HAP-1 (cell line): ENCODE measurements around the gene MAPK4.
"Not testable (repeated sequence)": the region's sequence is repeated elsewhere in the genome, so short reads cannot be mapped to it uniquely, and the experiment has no call there.

Experiments
- DNase-seq, 2 experiments: peaks; one replicate each; pipeline ENCODE4 v3.0.0-alpha.2; 2016 to 2020; ENCODE audit warnings: low spot score in 2 of 2
- H3K27me3 ChIP-seq: fragments of 250-450 bp; sonication (Bioruptor Pico); 2 replicates; pipeline ENCODE4 v1.5.1; 2020; ENCODE audit warnings: low read depth, mild to moderate bottlenecking, moderate library complexity
- H3K36me3 ChIP-seq: fragments of 250-450 bp; sonication (Bioruptor Pico); replicated peaks from 2 replicates; pipeline ENCODE4 v1.5.1; 2020; ENCODE audit warnings: mild to moderate bottlenecking
- H3K4me1 ChIP-seq: fragments of 250-450 bp; sonication (Bioruptor Pico); 2 replicates; pipeline ENCODE4 v1.5.1; 2020; ENCODE audit warnings: mild to moderate bottlenecking
- H3K4me3 ChIP-seq: fragments of 250-450 bp; sonication (Bioruptor Pico); 2 replicates; pipeline ENCODE4 v1.5.1; 2020; ENCODE audit warnings: mild to moderate bottlenecking, moderate library complexity
- H3K9me3 ChIP-seq: fragments of 250-450 bp; sonication (Bioruptor Pico); 2 replicates; pipeline ENCODE4 v1.5.1; 2020; ENCODE audit warnings: mild to moderate bottlenecking, moderate library complexity
- in situ Hi-C: fragments of 300-500 bp; cut with MboI; formaldehyde crosslinking; loops from 3 replicates; pipeline ENCODE4 v1.14.3; 2020; ENCODE audit warnings: low sequenced_read_pairs, inconsistent platforms, mixed read lengths

Gene MAPK4

DNA sequence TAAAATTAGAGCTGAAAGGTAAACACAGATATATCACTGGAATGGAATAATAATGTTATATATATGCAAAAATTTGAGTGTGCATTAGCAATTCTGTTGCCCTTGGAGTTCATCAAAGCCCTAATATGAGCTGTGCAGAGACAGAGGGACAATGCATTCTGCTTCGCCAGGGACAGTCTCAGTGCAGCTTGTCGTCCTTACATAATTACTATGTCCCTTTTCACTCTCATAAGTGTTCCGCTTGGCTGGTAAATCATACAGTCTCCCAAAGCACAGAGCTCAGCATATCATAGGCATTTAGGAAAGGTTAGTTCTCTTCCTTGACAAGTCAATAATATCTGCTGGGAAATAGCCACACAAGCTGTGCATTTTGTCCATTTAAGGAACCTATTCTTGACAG lies 30.7 kb downstream of the MAPK4 start:
- in situ Hi-C loops = no loop called here
- 0 out of 2 replicates have a peak, but pooled peaks cover 3% of the 10 kb centered on the region for H3K4me1 ChIP-seq
- H3K9me3 ChIP-seq = no peaks in the 10 kb centered on the region; the same call in 1 of the 2 replicates
- H3K27me3 ChIP-seq = no peaks in the 10 kb centered on the region
- H3K4me3 ChIP-seq = no peak overlapping the region
- no peaks in the 10 kb centered on the region for H3K36me3 ChIP-seq
- DNase-seq = peak; percentile 10 to 26

GRCh38 chr18:50594012-50594411 lies 34.1 kb downstream of the MAPK4 start:
- in situ Hi-C loops = no loop called here
- Histone ChIP-seq H3K4me1 (0 out of 2 replicates have a peak, but pooled peaks cover 3% of the 10 kb centered on the region), H3K4me3 (no peak overlapping the region), H3K27me3 (no peaks in the 10 kb centered on the region), H3K9me3 (no peaks in the 10 kb centered on the region), H3K36me3 (no peaks in the 10 kb centered on the region)
- DNase-seq = no peak

- H3K27me3 ChIP-seq = no peaks in the 10 kb centered on the region
- no peak overlapping the region for H3K4me3 ChIP-seq
- no peaks in the 10 kb centered on the region for H3K36me3 ChIP-seq
- in situ Hi-C loops = no loop called here
- DNase-seq = no peak
- 0 out of 2 replicates have a peak, but pooled peaks cover 3% of the 10 kb centered on the region for H3K4me1 ChIP-seq
- H3K9me3 ChIP-seq = no peaks in the 10 kb centered on the region
Measured at GRCh38 chr18:50594942-50595341, 35.1 kb downstream of the MAPK4 start.

DNA sequence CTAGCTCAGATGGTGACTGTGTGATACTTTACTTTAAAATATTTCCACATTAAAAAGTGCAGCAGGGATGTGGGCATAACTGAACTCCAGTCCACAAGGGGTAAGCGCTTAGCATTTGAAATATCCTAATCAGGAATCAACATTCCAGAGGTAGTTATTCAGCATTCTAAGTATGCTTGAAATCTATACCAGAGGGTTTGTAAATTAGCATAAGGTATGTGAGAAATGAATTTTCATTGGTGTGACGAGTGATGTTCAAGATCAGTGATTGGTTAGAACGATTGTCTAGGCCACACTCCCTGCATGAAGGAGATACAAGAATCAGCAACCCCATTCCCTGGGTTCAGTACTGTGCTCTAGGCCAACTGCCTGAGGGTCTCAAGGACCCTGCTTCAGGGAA lies 42.6 kb downstream of the MAPK4 start:
- H3K36me3 ChIP-seq = no peaks in the 10 kb centered on the region
- H3K9me3 ChIP-seq = no peaks in the 10 kb centered on the region
- H3K4me3 ChIP-seq = no peak overlapping the region
- DNase-seq = no peak
- no peaks in the 10 kb centered on the region for H3K4me1 ChIP-seq
- in situ Hi-C loops = no loop called here
- no peaks in the 10 kb centered on the region for H3K27me3 ChIP-seq

DNA sequence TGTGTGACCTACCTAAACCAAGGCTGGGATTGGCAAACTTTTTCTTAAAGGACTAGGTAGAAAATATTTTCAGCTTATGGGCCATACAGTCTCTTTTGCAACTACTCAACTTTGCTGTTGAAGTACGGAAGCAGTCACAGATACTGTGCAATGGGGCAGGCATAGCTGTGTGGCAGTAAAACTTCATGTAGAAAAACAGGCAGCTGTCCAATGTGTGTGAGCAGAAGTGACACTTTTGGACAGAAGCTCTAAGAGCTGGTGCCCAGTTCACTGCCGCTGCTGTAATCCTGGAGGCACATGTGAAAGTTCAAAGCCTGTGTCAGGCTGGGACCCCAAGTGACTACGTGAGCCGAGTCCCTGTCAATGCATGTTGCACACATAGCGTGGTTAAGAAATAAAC lies 46.7 kb downstream of the MAPK4 start:
- in situ Hi-C loops = no loop called here
- DNase-seq = no peak
- H3K27me3 ChIP-seq = no peaks in the 10 kb centered on the region
- no peak overlapping the region for H3K4me3 ChIP-seq
- no peaks in the 10 kb centered on the region for H3K9me3 ChIP-seq
- no peaks in the 10 kb centered on the region for H3K4me1 ChIP-seq
- no peaks in the 10 kb centered on the region for H3K36me3 ChIP-seq

DNA sequence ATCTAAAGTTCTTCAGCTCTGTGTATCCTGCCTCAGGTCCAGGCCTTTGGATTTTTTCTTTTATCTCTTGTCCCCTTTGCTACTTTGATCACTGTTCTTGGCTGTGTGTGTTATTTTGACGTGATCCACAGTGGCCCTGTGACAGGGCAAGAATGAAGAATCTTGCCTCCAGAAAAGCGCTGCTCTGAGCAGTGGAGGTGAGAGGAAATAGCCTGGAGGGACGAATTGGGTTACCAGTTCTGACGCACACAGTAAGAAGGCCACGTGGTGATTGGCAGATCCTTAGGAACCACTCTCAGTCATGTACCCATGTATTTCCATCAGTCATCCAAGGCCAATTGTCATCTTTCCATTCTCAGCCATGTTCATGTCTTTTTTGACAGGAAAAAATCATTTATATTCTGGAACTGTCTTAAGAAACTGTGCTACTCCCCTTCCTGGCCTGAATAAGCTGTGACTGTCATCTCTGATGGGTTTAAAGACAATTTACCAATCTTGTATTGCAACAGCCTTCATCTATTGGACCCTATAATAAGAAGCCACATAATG lies 47.6 kb downstream of the MAPK4 start:
- no peak for DNase-seq
- in situ Hi-C loops = no loop called here
- H3K27me3 ChIP-seq = no peaks in the 10 kb centered on the region
- no peaks in the 10 kb centered on the region for H3K4me1 ChIP-seq
- H3K9me3 ChIP-seq = no peaks in the 10 kb centered on the region
- no peak overlapping the region for H3K4me3 ChIP-seq
- H3K36me3 ChIP-seq = no peaks in the 10 kb centered on the region

DNA sequence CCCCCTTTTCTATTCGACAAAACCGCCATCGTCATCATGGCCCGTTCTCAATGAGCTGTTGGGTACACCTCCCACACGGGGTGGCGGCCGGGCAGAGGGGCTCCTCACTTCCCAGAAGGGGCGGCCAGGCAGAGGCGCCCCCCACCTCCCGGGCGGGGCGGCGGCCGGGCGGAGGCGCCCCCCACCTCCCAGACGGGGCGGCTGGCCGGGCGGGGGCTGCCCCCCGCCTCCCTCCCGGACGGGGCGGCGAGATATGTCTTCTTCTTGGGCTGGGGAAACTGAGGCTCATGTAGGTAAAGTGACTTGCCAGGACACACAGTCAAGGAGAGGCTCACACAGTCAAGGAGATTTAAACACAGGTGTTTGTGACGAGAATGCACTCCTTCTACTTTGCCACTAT lies 49.3 kb downstream of the MAPK4 start:
- in situ Hi-C loops, H3K4me1 ChIP-seq, H3K27me3 ChIP-seq, H3K9me3 ChIP-seq, H3K4me3 ChIP-seq, H3K36me3 ChIP-seq, DNase-seq: not testable (repeated sequence)

GRCh38 chr18:50610349-50610748 lies 50.5 kb downstream of the MAPK4 start:
- Histone ChIP-seq H3K9me3 (no peaks in the 10 kb centered on the region; the same call in 1 of the 2 replicates), H3K36me3 (no peaks in the 10 kb centered on the region), H3K4me1 (no peaks in the 10 kb centered on the region), H3K27me3 (no peaks in the 10 kb centered on the region), H3K4me3 (no peak overlapping the region)
- in situ Hi-C loops = no loop called here
- peak in 1 of 2 experiments; percentile 37 for DNase-seq

- no peak for DNase-seq
- in situ Hi-C loops = no loop called here
- Histone ChIP-seq H3K36me3 (no peaks in the 10 kb centered on the region), H3K4me1 (no peaks in the 10 kb centered on the region), H3K9me3 (no peaks in the 10 kb centered on the region; the same call in 1 of the 2 replicates), H3K4me3 (no peak overlapping the region), H3K27me3 (no peaks in the 10 kb centered on the region)
Measured at GRCh38 chr18:50611529-50611941, 51.6 kb downstream of the MAPK4 start.

GRCh38 chr18:50614838-50615237 lies 55.0 kb downstream of the MAPK4 start:
- in situ Hi-C loops = no loop called here
- H3K27me3 ChIP-seq = no peaks in the 10 kb centered on the region
- H3K4me3 ChIP-seq = no peak overlapping the region
- no peaks in the 10 kb centered on the region; the same call in 1 of the 2 replicates for H3K9me3 ChIP-seq
- H3K36me3 ChIP-seq = no peaks in the 10 kb centered on the region
- no peak for DNase-seq
- H3K4me1 ChIP-seq = no peaks in the 10 kb centered on the region

DNA sequence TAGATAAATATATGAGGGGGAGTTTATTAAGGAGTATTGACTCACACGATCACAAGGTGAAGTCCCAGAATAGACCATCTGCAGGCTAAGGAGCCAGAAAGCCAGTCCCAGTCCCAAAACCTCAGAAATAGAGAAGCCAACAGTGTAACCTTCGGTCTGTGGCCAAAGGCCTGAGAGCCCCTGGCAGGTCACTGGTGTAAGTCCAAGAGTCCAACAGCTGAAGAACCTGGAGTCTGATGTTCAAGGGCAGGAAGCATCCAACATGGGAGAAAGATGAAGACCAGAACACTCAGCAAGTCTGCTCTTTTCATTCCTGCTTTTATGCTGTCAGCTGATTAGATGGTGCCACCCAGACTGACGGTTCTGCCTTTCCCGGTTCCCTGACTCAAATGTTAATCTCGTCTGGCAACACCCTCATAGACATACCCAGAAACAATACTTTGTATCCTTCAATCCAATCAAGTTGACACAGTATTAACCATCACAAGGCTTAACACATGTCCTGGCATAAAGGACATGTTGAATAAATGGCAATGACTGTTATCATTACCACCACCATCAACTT lies 56.7 kb downstream of the MAPK4 start:
- Histone ChIP-seq H3K4me3 (no peak overlapping the region), H3K27me3 (no peaks in the 10 kb centered on the region), H3K9me3 (no peaks in the 10 kb centered on the region; the same call in 1 of the 2 replicates), H3K36me3 (no peaks in the 10 kb centered on the region), H3K4me1 (no peaks in the 10 kb centered on the region)
- DNase-seq = no peak
- in situ Hi-C loops = no loop called here

GRCh38 chr18:50619861-50620275 lies 60.0 kb downstream of the MAPK4 start:
- Histone ChIP-seq H3K9me3 (no peaks in the 10 kb centered on the region), H3K4me1 (no peaks in the 10 kb centered on the region), H3K4me3 (no peak overlapping the region), H3K36me3 (no peaks in the 10 kb centered on the region), H3K27me3 (no peaks in the 10 kb centered on the region)
- no peak for DNase-seq
- in situ Hi-C loops = no loop called here

DNA sequence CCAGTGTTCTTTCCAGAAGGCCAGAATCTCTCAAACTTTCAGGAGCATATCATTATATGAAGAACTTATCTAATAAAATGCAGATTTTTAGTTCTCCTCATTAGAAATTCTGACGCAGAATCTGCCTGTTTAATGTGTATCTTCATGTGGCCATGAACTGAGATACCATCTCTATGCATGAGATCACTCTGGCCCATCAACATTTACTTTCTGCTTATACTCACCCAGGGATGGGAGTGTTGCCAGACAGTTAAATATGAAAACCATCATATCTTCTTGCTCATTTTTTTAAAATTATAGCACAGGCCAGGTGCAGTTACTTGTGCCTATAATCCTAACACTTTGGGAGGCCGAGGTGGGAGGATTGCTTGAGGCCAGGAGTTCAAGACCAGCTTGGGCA lies 60.4 kb downstream of the MAPK4 start:
- Histone ChIP-seq H3K4me3 (no peak overlapping the region), H3K9me3 (no peaks in the 10 kb centered on the region), H3K27me3 (no peaks in the 10 kb centered on the region), H3K4me1 (no peaks in the 10 kb centered on the region), H3K36me3 (no peaks in the 10 kb centered on the region)
- no peak for DNase-seq
- in situ Hi-C loops = no loop called here

- DNase-seq = no peak
- in situ Hi-C loops = no loop called here
- H3K36me3 ChIP-seq = no peaks in the 10 kb centered on the region
- no peaks in the 10 kb centered on the region for H3K27me3 ChIP-seq
- H3K4me1 ChIP-seq = no peaks in the 10 kb centered on the region
- no peaks in the 10 kb centered on the region for H3K9me3 ChIP-seq
- no peak overlapping the region for H3K4me3 ChIP-seq
Measured at GRCh38 chr18:50621366-50621765, 61.5 kb downstream of the MAPK4 start.

DNA sequence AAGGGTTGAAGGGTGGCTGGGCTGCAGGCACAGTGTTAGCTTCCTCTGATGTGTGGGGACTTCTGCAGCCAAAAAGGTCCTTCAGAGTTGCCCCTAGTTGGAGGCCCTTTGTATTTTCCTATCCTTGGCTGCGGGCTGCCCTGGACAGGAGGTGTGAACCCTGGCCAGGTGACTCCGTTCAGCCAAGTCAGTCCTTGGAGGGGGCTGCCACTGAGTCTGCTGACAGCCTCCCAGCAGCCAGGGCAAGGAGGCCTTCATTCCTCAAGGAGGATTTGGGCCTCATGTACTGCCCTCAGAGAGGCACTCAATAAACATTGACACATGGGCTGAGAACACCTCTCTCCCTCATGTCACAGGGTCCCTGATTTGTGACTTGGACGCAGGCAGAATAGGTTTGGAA lies 62.4 kb downstream of the MAPK4 start:
- no peaks in the 10 kb centered on the region for H3K36me3 ChIP-seq
- H3K4me1 ChIP-seq = no peaks in the 10 kb centered on the region
- no peaks in the 10 kb centered on the region for H3K9me3 ChIP-seq
- no peak overlapping the region for H3K4me3 ChIP-seq
- no peak for DNase-seq
- in situ Hi-C loops = no loop called here
- H3K27me3 ChIP-seq = no peaks in the 10 kb centered on the region
